ENCODE data around the gene PHLDB2.

- no peak for TF ChIP-seq PATZ1 (CRISPR knock-in tag; IDR thresholded peaks at IDR 0.05; ENCODE audit: borderline replicate concordance)
- TF ChIP-seq ARNTL (CRISPR knock-in tag; IDR thresholded peaks at IDR 0.05; ENCODE audit: borderline replicate concordance, low read depth), result no peak
- no peak for TF ChIP-seq ZC3H10 (CRISPR knock-in tag; IDR thresholded peaks at IDR 0.05)
- no peak for TF ChIP-seq PPARA (CRISPR knock-in tag; IDR thresholded peaks at IDR 0.05; ENCODE audit: borderline replicate concordance)
- no peak for TF ChIP-seq POU6F1 (CRISPR knock-in tag; IDR thresholded peaks at IDR 0.05; ENCODE audit: borderline replicate concordance, low read depth)
- no peak for TF ChIP-seq SNAI2 (CRISPR knock-in tag; IDR thresholded peaks at IDR 0.05)
- no peak for TF ChIP-seq ZFP3 (CRISPR knock-in tag; IDR thresholded peaks at IDR 0.05)
- TF ChIP-seq ZFP30 (CRISPR knock-in tag; IDR thresholded peaks at IDR 0.05), result no peak
- TF ChIP-seq OSR1 (CRISPR knock-in tag; IDR thresholded peaks at IDR 0.05), result no peak
- no peak for TF ChIP-seq CSRNP3 (CRISPR knock-in tag; IDR thresholded peaks at IDR 0.05)
- TF ChIP-seq CREB5 (CRISPR knock-in tag; IDR thresholded peaks at IDR 0.05; ENCODE audit: low read depth), result no peak; the same call in 1 of the 2 replicates
- no peak for TF ChIP-seq ZNF565 (CRISPR knock-in tag; conservative IDR thresholded peaks at IDR 0.05; ENCODE audit: low read depth)
- no peak for TF ChIP-seq ZNF70 (CRISPR knock-in tag; IDR thresholded peaks at IDR 0.05)
- TF ChIP-seq TOX (CRISPR knock-in tag; IDR thresholded peaks at IDR 0.05; ENCODE audit: borderline replicate concordance), result no peak; the same call in 1 of the 2 replicates
Measured at GRCh38 chr3:111963424-111963823, 104.4 kb downstream of the PHLDB2 start.
